Vein endothelial cell (primary cell): ENCODE results near the gene IGFALS. TPM values are rescaled to one million over a fixed set of nuclear protein-coding genes. Genes with fewer than 3 reads are reported as not detected.

Experiments
- total RNA-seq: library from RNA; depleted of rRNA; stranded (reverse); fragments of >200 nt; gene quantifications from 2 replicates; pipeline ENCODE4 v1.2.3, GENCODE V29; 2012

Gene IGFALS
- total RNA-seq = not detected in 2 replicates

GRCh38 chr16:1793578-1794220, at the start of gene IGFALS:
Gene IGFALS, minus strand, starts transcription at chr16:1793705. Its CDS starts 53 bp downstream, at chr16:1793652.

GRCh38 chr16:1826691-1827573, 33.4 kb upstream of the IGFALS start, which contains the start of the genes FAHD1 and HAGH:
Gene FAHD1, plus strand, starts transcription at chr16:1827206. Its CDS starts 33 bp downstream, at chr16:1827239.
Gene HAGH, minus strand, starts transcription at chr16:1826825. Its CDS starts 38 bp downstream, at chr16:1826787.

GRCh38 chr16:1782408-1783264, 10.9 kb downstream of the IGFALS start, which contains the start of the genes NUBP2 and SPSB3:
Gene NUBP2, plus strand, starts transcription at chr16:1782960. Its CDS starts 61 bp downstream, at chr16:1783021.
Gene SPSB3, minus strand, starts transcription at chr16:1782571. Its CDS starts 1,088 bp downstream, at chr16:1781483.

GRCh38 chr16:1772908-1773702, 20.4 kb downstream of the IGFALS start, which contains the start of gene MRPS34:
Gene MRPS34, minus strand, starts transcription at chr16:1773134. Its CDS starts 15 bp downstream, at chr16:1773119.

GRCh38 chr16:1772362-1772907, 21.1 kb downstream of the IGFALS start, which contains the start of gene EME2:
Gene EME2, plus strand, starts transcription at chr16:1772810. Its CDS starts 418 bp downstream, at chr16:1773228.

GRCh38 chr16:1771188-1771863, 22.2 kb downstream of the IGFALS start, which contains the start of gene NME3:
Gene NME3, minus strand, starts transcription at chr16:1771543. Its CDS starts 9 bp downstream, at chr16:1771534.

Other genes with a start within 250 kb of the IGFALS start
- 19.9 and 22.2 TPM in 2 replicates for gene IFT140, start 181.6 kb downstream of the IGFALS start, total RNA-seq
- gene CRAMP1, start 181.3 kb downstream of the IGFALS start, total RNA-seq = 19.9 and 20.0 TPM in 2 replicates
- 94.1 and 98.6 TPM in 2 replicates for gene JPT2, start 115.4 kb downstream of the IGFALS start, total RNA-seq
- gene MAPK8IP3, start 87.5 kb downstream of the IGFALS start, total RNA-seq = 52.2 and 62.4 TPM in 2 replicates
- gene NME3, start 22.2 kb downstream of the IGFALS start, total RNA-seq = 32.4 and 54.5 TPM in 2 replicates
- 10.6 and 14.0 TPM in 2 replicates for gene EME2, start 20.9 kb downstream of the IGFALS start, total RNA-seq
- 69.7 and 78.7 TPM in 2 replicates for gene MRPS34, start 20.6 kb downstream of the IGFALS start, total RNA-seq
- gene SPSB3, start 11.1 kb downstream of the IGFALS start, total RNA-seq = 38.2 and 48.7 TPM in 2 replicates
- 90.8 and 92.0 TPM in 2 replicates for gene NUBP2, start 10.7 kb downstream of the IGFALS start, total RNA-seq
- gene HAGH, start 33.1 kb upstream of the IGFALS start, total RNA-seq = 50.9 and 62.7 TPM in 2 replicates
- 76.4 and 86.2 TPM in 2 replicates for gene FAHD1, start 33.5 kb upstream of the IGFALS start, total RNA-seq
- gene MEIOB, start 78.5 kb upstream of the IGFALS start, total RNA-seq = not detected in 2 replicates
- gene HS3ST6, start 124.7 kb upstream of the IGFALS start, total RNA-seq = not detected in 2 replicates
- gene MSRB1, start 149.5 kb upstream of the IGFALS start, total RNA-seq = 20.5 and 21.6 TPM in 2 replicates
- gene RPL3L, start 161.0 kb upstream of the IGFALS start, total RNA-seq = not detected in 2 replicates
- 118 and 137 TPM in 2 replicates for gene NDUFB10, start 165.8 kb upstream of the IGFALS start, total RNA-seq
- 2,303 and 3,069 TPM in 2 replicates for gene RPS2, start 171.1 kb upstream of the IGFALS start, total RNA-seq
- gene RNF151, start 173.2 kb upstream of the IGFALS start, total RNA-seq = not detected in 2 replicates
- 45.9 and 54.2 TPM in 2 replicates for gene TBL3, start 178.3 kb upstream of the IGFALS start, total RNA-seq
- gene NOXO1, start 187.8 kb upstream of the IGFALS start, total RNA-seq = 0.33 TPM in 1 of 2 replicates, not detected in the other
- 11.9 and 15.7 TPM in 2 replicates for gene GFER, start 190.5 kb upstream of the IGFALS start, total RNA-seq
- gene SYNGR3, start 196.3 kb upstream of the IGFALS start, total RNA-seq = 1.9 and 6.9 TPM in 2 replicates
- 29.7 and 33.1 TPM in 2 replicates for gene ZNF598, start 216.1 kb upstream of the IGFALS start, total RNA-seq
- 0.98 and 1.1 TPM in 2 replicates for gene NPW, start 226.1 kb upstream of the IGFALS start, total RNA-seq
- 40.5 and 82.0 TPM in 2 replicates for gene NHERF2, start 233.2 kb upstream of the IGFALS start, total RNA-seq